ENCODE data around the gene POP4.

DNA sequence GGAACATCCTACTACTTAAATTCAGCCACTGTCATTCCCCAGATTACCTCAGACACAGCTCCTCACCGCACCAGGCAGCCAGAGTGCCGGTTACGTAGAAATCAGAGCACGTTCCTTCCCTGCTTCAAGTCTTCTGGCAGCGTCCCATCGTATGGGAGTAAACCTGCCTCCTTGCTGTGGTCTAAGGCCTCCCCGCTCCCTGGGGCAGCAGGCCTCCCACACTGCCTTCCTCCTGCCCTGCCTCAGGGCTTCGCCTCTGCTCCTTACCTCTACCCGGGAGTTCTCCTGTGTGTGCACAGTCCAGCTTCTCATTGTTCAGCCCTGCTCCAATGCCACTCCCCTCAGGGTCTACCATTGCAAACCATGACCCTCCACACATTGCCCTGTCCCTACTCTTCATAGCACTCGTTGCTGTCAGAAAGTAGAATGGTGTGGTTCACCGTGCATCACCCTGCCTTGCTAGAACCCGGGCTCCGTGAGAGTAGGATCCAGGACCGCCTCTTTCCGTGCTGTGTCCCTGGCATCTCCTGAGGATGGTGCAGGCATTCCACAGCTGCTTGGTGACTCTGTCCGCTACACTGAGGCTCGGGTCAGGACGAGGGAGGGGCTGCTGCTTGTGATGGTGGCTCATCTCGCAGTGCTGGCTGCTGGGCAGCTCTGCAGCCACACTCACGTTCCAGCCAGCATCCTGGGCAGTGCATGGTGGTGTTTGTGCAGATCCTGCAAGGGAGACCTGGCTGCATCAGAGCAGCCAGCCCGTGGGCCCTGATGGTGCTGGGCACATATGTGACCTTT is 6.9 kb downstream of the POP4 start:
- TF ChIP-seq CTCF (IDR thresholded peaks at IDR 0.05; ENCODE audit: low read length), result no peak
- no peak for TF ChIP-seq EZH2 (optimal IDR thresholded peaks at IDR 0.05; ENCODE audit: low read depth, low read length)
- TF ChIP-seq EZH2phosphoT487 (IDR thresholded peaks at IDR 0.05; ENCODE audit: low read length), result no peak

Measured in MM.1S (cell line).